CD4-positive, alpha-beta T cell treated with Interleukin-21 for 1 hour (primary cell): ENCODE data around the gene ACKR2.
"Not testable (repeated sequence)": the region's sequence is repeated elsewhere in the genome, so short reads cannot be mapped to it uniquely, and the experiment has no call there.

ENCODE experiments used
- DNase-seq: peaks from one replicate; pipeline ENCODE4 v3.0.0-alpha.2; 2020

The ACKR2 gene

DNA sequence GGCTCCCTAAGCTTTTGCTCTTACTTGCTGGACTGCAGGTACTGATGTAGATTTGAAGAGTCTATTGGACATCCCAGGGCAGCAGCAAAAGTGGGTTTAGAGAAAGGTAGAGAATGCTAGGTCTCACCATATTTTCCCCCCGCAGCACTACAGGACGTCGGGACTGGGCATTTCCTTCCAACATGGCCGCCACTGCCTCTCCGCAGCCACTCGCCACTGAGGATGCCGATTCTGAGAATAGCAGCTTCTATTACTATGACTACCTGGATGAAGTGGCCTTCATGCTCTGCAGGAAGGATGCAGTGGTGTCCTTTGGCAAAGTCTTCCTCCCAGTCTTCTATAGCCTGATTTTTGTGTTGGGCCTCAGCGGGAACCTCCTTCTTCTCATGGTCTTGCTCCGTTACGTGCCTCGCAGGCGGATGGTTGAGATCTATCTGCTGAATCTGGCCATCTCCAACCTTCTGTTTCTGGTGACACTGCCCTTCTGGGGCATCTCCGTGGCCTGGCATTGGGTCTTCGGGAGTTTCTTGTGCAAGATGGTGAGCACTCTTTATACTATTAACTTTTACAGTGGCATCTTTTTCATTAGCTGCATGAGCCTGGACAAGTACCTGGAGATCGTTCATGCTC, 55.2 kb downstream of the ACKR2 start:
- no peak for DNase-seq

DNA sequence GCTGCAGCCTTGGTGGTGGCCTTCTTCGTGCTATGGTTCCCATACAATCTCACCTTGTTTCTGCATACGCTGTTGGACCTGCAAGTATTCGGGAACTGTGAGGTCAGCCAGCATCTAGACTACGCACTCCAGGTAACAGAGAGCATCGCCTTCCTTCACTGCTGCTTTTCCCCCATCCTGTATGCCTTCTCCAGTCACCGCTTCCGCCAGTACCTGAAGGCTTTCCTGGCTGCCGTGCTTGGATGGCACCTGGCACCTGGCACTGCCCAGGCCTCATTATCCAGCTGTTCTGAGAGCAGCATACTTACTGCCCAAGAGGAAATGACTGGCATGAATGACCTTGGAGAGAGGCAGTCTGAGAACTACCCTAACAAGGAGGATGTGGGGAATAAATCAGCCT, 56.0 kb downstream of the ACKR2 start:
- DNase-seq: no peak

DNA sequence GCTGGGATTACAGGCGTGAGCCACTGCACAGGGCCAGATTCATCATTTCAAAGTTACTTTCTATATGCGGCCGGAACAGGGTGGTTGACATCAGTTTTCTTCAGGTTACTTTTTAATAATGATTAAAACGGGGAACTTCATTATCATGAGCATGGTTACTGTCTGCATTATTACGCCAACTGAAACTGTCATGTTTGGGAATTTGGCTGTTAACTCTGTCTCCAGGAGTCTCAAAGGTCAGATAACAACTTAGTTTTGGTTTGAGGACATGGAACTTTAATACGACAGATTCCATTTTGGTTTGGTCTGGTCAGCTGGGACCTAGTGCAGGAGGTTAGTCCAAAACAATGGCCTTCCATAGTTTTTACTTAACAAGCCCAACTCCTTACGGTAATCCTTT, 57.9 kb downstream of the ACKR2 start:
- no peak for DNase-seq

DNA sequence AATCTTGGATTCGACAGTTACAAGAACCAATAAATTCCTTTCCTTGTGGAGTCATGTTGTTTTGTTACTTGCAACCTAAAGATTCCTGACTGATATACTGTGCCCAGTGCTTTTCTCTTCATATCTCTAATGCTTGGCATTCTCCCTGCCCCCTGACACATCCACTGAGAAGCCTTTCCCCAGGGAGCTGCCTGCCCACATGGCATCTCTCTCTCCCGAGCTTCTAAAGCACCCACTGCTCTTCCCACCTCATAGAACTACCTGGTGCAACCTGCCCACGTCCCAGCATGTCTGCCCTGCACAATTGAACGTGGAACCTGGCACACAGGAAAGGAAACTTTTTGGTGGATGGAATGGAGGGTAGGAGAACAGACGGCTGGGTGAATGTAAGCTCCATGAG, 59.6 kb downstream of the ACKR2 start:
- DNase-seq: no peak

DNA sequence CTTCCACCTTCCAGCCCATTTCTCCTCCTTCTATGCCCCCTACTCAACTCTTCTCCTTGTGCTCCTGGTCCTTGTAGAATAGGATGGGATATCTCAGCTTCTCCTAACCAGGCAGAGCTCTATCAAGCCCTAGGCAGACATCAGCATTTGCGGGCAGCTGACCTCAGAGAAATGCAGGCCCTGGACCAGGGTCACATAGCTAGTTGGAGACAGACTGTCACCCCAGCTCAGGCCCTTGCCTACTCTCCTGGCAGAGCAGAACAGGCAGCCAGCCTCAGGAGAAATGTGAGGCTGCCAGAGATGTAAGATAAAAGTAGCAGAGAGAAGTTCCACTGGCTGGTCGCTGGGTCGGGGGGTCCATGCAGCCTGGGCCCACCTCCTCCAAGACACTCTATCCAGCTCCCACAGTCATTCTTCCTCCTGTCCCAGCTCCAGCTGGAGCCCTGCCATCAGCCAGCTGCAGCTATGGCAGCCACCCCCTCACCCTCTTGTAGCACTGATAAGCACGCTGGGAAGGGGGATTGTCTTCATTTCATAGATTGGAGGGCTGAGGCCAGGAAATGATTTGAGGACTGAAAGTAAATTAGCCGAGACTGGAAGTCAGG, 62.4 kb downstream of the ACKR2 start:
- no peak for DNase-seq

DNA sequence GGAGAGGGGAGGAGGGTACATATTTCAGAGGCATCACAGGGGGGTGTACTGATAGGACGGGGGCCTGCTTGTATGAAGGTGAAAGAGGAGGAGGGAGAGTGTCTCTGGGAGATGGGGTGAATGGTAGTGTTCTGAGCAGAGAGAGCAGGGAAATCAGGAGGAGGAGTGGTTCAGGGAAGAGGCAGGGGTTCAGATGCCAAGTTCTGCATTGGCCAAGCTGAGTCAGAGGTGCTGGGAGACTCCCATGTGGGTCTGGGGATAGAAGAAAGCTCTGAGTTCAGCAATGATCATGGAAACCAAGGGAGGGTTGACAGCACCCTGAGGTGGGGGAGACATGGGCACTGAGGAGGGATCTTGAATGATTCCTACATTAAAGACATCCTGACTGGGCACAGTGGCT, 63.5 kb downstream of the ACKR2 start:
- no peak for DNase-seq

DNA sequence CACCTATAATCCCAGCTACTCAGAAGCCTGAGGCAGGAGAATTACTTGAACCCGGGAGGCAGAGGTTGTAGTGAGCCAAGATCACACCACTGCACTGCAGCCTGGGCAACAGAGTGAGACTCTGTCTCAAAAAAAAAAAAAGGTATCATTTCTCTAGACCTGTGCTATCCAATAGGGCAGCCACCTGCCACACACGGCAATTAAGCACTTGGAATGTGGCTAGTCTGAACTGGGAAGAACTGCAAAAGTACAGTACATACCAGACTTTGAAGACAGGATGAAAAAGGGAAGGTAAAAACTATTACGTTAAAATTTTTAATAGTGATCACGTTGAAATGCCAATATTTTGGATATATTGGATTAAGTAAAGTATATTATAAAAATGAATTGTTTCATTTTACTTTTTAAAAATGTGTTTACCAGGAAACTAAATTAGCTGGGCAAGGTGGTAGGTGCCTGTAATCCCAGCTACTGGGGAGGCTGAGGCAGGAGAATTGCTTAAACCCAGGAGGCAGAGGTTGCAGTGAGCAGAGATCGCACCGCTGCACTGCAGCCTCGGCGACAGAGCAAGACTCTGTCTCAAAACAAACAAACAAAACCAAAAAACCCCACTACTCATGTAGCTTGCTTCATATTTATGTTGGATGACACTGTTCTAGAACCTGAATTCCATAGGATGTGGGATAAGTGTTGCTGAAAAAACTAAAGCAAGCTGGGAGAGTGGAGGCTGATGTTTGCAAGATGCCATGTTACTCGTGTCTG, 64.2 kb downstream of the ACKR2 start:
- DNase-seq: no peak

DNA sequence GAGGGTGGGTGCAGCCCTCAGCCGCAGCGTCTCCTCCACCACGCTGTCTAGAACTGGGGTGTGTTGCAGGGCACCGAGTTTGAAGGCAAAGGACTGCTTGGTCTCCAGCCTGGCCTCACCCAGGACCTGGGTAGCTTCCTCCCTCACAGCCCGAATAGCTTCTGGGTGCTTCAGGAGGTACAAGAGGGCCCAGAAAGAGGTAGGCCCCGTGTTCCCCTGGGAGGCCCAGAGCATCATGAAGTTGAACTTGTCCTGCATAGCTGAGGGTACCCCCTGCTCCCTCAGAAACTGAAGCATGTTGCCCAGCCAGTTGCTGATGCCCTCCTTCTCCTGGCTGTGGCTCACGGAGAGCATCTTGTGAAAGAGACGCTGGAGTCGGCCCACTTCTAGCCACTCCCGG, 65.5 kb downstream of the ACKR2 start:
- no peak for DNase-seq

DNA sequence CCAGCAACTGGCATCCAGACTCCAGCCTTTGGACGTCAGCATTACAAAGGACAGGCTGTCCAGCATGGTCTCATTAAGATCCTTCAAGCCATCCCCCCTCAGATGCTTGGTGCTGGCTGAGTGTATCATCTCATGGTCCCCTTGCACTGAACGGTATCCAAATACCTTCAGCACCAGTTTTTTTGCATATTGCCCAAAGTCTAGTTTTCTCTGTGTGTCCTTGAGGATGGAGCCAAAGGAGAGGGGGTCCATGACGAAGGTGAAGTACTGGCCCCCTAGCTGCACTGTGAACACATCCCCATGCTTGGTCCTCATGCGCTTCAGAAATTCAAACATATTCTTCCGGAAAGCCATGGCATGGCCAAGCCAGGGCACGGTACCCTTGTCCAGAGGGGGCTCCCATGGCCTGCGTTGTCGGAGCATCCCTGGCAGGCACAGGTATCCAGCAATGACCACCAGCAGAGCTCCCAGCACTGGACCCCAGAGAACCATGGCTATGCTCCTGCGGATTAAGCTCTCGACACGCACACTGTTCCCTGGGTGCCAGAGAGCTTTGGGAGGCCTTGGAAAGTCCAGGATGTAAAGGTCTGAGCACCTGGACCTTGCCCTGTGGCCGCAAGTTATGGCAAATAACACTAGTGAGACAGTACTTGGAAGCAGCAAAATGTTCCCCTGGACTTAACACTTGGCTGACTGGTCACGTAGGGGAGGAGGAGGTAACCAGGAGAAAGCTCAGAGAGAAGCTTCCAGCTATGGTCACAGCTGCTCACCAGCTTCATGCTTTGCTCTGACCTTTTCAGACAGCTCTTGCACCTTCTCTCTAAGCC, 66.3 kb downstream of the ACKR2 start, which contains the start of gene CYP8B1:
Gene CYP8B1 (minus strand): TSS at position 555 of the 827 bp plus-strand sequence. CDS start 63 bp downstream, at position 492.
- no peak for DNase-seq

DNA sequence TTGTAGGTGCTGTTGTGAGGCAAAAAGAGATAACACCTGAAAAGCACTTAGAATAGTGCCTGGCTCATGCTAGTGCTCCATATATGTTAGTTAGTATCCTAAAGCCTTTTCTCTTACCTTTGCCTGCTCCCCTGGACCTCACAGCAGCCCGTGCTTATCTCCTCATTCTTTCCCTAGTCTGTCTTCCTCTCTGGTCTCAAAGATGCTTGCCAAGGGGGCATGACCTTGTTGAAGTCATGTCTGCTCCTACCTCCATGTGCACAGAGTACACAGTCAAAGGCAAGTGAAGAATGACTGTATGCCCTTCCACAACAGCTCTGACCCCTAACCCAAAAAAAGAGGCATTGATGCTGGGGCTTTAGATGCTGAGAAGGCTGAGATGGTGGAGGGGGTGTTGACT, 67.2 kb downstream of the ACKR2 start:
- DNase-seq: no peak

DNA sequence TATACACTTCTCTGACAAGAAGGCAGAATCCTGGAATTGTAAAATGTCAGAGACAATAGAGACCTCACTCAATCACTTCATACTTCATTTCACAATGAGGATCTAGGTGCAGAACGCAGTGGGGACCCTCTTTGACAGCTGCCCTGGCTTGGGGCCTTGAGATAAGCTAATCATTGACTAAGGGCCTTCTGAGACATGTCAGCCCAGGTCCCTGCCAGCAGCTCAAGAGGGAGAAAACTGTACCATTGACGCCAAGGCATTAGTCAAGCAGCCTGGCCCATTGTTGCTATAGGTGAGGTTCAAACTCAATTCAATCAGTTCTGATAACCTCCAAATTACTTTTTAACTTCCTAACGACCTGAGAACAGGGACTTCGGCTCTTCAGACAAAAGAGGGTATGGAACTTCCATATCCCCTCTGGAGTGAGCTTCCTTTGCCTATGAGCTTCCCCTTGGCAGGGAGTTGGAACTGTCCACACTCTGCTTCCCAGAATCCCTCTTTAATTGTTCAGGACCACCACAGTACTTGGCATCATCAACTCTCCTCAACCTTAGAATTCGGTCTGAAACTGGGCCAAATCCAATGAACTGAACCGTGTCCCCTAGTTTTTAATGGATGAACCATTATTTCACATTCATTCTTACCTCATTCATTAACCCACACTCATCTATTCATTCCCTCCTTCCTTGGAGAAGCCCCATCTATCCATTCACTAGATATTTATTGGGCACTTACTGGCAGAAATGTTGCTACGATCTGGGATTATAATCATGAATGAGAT, 67.9 kb downstream of the ACKR2 start:
- no peak for DNase-seq

DNA sequence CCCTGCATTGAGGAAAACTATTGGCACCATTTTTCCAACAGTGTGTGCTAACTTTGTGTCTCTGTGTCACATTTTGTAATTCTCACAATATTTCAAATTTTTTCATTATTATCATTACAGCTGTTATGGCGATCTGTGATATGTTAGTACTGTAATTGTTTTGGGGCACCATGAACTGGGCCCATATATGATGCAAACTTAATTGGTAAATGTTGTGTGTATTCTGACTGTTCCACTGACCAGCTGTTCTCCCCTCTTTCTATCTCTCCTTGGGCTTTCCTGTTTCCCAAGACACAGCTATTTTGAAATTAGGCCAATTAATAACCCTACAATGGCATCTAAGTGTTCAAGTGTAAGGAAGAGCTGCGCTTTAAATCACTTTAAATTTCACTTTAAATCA, 68.6 kb downstream of the ACKR2 start:
- no peak for DNase-seq

DNA sequence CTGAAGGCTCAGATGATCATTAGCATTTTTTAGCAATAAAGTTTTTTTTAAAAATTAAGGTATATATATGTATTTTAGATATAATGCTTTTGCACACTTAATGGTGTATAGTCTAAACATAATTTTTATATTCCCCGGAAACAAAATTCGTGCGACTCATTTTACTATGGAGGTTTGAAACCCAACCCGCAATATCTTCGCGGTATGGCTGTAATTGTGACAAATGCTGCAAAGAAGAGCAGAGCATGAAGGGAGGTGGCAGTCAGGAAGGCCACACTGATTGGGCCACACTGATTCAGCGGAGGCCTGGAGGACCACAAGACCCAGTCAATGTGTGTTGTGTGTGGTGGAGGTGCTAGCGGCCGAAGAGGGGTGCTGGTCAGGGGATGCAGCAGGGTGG, 70.9 kb downstream of the ACKR2 start:
- DNase-seq: no peak

DNA sequence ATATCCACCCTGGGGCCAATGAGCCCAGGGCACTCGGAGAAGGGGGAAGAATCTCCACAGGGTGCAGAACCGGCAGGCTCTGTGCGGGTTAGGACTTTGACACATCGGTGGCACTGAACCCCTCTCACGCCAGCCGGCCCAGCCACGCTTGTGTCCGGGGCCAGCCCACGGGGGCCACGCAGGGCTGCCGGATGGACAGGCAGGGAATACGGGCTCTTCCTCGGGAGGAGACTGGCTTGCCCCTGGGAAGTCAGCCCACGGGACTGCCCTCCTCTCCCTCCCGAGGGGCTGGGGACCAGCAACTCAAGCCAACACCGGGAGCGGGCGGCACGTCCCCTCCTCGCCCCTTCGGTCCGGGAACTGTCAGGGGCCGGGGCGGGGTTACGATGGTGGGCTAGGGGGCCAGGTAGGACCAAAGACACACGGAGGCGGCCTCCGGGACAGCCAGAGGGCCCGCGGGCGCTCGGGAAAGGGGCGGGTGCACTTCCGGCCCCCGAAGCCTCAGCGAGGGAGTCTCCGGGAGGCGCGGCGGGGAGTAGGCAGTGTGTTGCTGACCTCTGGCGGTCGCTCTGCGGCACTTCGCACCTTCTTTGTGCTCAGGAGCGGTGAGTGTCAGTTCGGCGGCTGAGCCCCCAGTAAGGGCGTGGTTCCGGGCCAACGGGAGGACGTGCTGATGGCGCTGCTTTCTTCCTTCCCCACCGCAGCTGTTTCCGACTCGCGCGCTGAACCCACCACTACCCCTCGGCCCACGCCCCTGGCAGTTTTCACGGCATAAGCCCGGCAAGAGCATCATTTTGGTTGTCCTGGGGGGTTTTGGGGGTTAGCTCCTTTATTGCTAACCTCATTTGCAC, 71.6 kb downstream of the ACKR2 start:
- DNase-seq: peak; percentile 90

DNA sequence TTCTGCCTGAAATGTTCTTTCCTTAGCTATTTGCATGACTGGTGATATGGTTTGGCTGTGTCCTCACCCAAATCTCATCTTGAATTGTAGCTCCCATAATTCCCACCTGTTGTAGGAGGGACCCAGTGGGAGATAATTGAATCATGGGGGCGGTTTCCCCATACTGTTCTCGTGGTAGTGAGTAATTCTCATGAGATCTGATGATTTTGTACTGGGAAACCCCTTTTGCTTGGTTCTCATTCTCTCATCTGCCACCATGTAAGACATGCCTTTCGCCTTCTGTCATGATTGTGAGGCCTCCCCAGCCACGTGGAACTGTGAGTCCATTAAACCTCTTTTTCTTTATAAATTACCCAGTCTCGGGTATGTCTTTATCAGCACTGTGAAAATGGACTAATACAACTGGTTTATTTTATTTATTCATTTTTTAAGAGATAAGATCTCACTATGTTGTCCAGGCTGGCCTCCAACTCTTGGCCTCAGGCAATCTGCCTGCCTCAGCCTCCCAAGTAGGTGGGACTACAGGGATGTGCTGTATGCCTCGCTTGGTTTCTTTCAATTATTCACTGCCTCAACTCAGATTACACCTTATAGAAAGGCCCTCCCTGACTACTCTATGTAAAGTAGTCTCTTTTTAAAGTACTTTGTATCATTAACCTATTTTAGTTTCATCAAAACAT, 74.1 kb downstream of the ACKR2 start:
- not testable (repeated sequence) for DNase-seq

DNA sequence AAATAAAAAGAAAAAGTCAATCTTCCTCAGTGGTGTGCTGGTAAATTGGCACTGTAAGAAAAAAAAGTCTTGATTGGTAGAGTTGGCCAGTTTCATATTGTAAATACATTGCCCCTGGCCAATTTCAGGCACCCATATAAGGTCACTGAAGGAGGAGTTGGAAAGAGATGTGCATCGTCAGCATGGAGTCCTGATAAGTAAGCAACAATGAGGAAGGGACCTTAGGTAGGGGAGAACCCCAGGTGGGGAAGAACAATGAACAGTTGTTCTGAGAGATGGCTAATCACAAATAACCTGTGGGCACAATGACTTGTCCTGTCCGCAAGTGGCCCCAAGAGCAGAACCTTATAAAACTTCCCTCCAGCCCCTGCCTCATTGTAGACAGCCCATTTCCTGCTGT, 75.1 kb downstream of the ACKR2 start:
- DNase-seq: no peak

DNA sequence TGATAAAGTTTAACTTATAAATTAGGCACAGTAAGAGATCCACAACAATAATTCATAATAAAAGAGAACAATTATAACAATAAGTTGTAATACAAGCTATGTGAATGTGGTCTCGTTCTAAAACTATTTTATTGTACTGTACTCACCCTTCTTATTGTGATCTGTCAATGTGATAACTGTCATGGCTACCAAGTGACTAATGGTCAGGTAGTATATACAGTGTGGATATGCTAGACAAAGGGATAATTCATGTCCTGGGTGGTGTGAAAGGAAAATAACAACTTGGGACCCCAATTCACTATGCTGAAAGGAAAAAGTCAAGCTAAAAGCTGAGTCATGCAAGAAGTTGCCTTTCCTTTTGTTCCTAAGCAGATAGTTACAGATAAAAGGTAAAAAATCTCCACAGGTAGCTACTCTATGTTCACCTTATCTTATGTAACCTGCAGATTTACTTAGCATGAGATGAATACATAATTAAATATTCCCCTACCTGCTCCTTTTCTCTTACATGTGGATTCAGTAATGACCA, 77.1 kb downstream of the ACKR2 start:
- DNase-seq: no peak

DNA sequence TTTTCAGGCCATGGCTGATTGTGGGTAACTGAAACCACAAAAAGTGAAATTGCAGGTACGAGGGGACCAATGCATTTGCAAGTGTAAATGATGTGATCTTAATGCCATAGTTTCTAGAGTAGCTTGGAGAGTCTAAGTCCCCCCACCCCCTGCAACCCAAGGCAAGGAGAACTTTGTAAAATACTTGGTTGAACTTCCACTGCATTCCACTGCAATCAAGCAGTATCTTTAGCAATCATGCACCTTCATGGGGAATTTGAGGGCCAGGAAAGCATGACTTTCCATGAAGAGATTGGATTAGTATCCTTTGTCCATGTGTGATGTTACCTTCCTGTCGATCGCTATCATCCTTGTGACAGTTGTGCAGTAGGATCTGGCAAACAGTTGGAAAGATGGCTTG, 77.8 kb downstream of the ACKR2 start:
- no peak for DNase-seq

DNA sequence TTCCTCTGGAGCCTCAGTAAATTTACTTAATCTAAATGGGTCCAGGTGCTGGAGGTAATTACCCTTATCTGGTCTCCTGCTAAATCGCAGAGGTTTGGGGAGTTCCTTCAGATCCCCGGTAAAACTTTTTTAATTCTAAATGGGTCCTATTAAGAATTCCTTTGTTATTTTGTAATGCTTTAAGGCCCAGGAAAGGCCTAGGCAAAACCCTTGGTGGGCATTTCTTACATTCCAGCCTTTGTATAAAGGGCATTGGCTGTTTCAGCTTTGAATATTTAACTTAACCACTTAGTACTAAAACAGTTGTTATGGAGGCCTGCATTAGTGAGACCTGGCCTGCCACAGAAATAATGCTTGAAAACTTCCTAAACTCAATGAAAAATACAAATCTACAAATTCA, 81.8 kb downstream of the ACKR2 start:
- no peak for DNase-seq

DNA sequence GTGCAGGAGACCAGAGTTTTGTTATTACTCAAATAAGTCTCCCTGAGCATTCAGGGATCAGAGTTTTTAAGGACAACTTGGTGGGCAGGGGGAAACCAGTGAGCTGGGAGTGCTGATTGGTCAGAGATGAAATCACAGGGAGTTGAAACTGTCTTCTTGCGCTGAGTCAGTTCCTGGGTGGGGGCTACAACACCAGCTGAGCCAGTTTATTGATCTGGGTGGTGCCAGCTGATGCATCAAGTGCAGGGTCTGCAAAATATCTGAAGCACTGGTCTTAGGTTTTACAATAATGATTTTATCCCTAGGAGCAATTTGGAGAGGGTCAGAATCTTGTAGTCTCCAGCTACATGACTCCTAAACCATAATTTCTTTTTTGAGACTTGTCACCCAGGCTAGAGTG, 82.9 kb downstream of the ACKR2 start:
- no peak for DNase-seq

DNA sequence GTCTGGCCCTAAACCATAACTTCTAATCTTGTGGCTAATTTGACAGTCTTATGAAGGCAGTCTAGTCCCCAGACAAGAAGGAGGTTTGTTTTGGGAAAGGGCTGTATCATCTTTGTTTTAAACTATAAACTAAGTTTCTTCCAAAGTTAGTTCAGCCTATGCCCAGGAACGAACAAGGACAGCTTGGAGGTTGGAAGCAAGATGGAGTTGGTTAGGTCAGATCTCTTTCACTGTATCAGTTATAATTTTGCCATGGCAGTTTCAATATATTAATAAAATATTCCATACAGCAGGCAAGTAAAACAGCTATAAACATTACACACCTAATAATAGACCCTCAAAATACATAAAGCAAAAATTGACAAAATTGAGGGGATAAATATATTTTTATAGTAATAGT, 83.6 kb downstream of the ACKR2 start:
- DNase-seq: no peak
